ENCODE data around the gene DTL. TPM values are rescaled to one million over a fixed set of nuclear protein-coding genes. Genes with fewer than 3 reads are reported as not detected.

The DTL gene
- total RNA-seq, 1 donor from 2014 or later = 6.3 TPM

- no peaks in the 10 kb centered on the region for H3K27me3 ChIP-seq (ENCODE audit: insufficient read depth, low read length)
- no peaks in the 10 kb centered on the region for H3K4me1 ChIP-seq (ENCODE audit: insufficient read depth, low read length)
- FAIRE-seq = no peak
- H3K79me2 ChIP-seq (ENCODE audit: insufficient read depth, low read length) = no peaks in the 10 kb centered on the region
- Mint-ChIP-seq H3K27me3 (ENCODE audit: low read depth, unreplicated experiment) (no peaks in the 10 kb centered on the region), H3K36me3 (ENCODE audit: low read depth, unreplicated experiment) (no peaks in the 10 kb centered on the region), H3K9me3 (ENCODE audit: unreplicated experiment) (no peaks in the 10 kb centered on the region), H3K4me1 (ENCODE audit: low read depth, unreplicated experiment) (peaks cover 3% of the 10 kb centered on the region), H3K4me3 (ENCODE audit: unreplicated experiment) (no peak overlapping the region), H3K27ac (ENCODE audit: unreplicated experiment) (no peak overlapping the region)
- no peak overlapping the region for H3K9ac ChIP-seq (ENCODE audit: low read length)
- H4K20me1 ChIP-seq (ENCODE audit: insufficient read depth, low read length) = no peaks in the 10 kb centered on the region
- no peaks in the 10 kb centered on the region for H3K9me3 ChIP-seq (ENCODE audit: insufficient read depth, low read depth, low read length)
- peaks cover 7% of the 10 kb centered on the region for H3K36me3 ChIP-seq (ENCODE audit: insufficient read depth, low read length)
- H3K27ac ChIP-seq (ENCODE audit: low read depth, low read length) = no peak overlapping the region
- no peak overlapping the region for H3K4me2 ChIP-seq (ENCODE audit: low read length)
- TF ChIP-seq EZH2 (IDR thresholded peaks at IDR 0.05; ENCODE audit: insufficient read depth, low read length) (no peak), CTCF (IDR thresholded peaks at IDR 0.05; ENCODE audit: insufficient read depth, low read depth, low read length) (no peak)
- H2AFZ ChIP-seq (ENCODE audit: low read depth, low read length) = no peak overlapping the region
- no peak overlapping the region for H3K4me3 ChIP-seq (ENCODE audit: insufficient read depth, low read depth, low read length)
- DNase-seq (ENCODE audit: low read depth) = no peak
Observed at GRCh38 chr1:212078826-212079225, 43.3 kb downstream of the DTL start.

- no peak for TF ChIP-seq CTCF (IDR thresholded peaks at IDR 0.05; ENCODE audit: insufficient read depth, low read depth, low read length)
- TF ChIP-seq EZH2 (IDR thresholded peaks at IDR 0.05; ENCODE audit: insufficient read depth, low read length) = no peak
- Histone ChIP-seq H3K4me3 (ENCODE audit: insufficient read depth, low read depth, low read length) (no peak overlapping the region), H3K9ac (ENCODE audit: low read length) (no peak overlapping the region), H3K36me3 (ENCODE audit: insufficient read depth, low read length) (peaks cover 4% of the 10 kb centered on the region), H3K4me1 (ENCODE audit: insufficient read depth, low read length) (peaks cover 3% of the 10 kb centered on the region), H4K20me1 (ENCODE audit: insufficient read depth, low read length) (no peaks in the 10 kb centered on the region), H3K27ac (ENCODE audit: low read depth, low read length) (no peak overlapping the region), H3K4me2 (ENCODE audit: low read length) (no peak overlapping the region), H2AFZ (ENCODE audit: low read depth, low read length) (no peak overlapping the region), H3K79me2 (ENCODE audit: insufficient read depth, low read length) (no peaks in the 10 kb centered on the region), H3K27me3 (ENCODE audit: insufficient read depth, low read length) (no peaks in the 10 kb centered on the region), H3K9me3 (ENCODE audit: insufficient read depth, low read depth, low read length) (no peaks in the 10 kb centered on the region)
- Mint-ChIP-seq H3K27ac (ENCODE audit: unreplicated experiment) (no peak overlapping the region), H3K9me3 (ENCODE audit: unreplicated experiment) (no peaks in the 10 kb centered on the region), H3K4me3 (ENCODE audit: unreplicated experiment) (no peak overlapping the region), H3K27me3 (ENCODE audit: low read depth, unreplicated experiment) (no peaks in the 10 kb centered on the region), H3K4me1 (ENCODE audit: low read depth, unreplicated experiment) (peaks cover 5% of the 10 kb centered on the region), H3K36me3 (ENCODE audit: low read depth, unreplicated experiment) (no peaks in the 10 kb centered on the region)
- no peak for DNase-seq (ENCODE audit: low read depth)
- no peak for FAIRE-seq
Observed at GRCh38 chr1:212082765-212083406, 47.3 kb downstream of the DTL start.

GRCh38 chr1:212089560-212090163 lies 54.1 kb downstream of the DTL start:
- peaks cover 13% of the 10 kb centered on the region for H3K4me1 Mint-ChIP-seq (ENCODE audit: low read depth, unreplicated experiment)
- TF ChIP-seq EZH2 (IDR thresholded peaks at IDR 0.05; ENCODE audit: insufficient read depth, low read length) (no peak), CTCF (IDR thresholded peaks at IDR 0.05; ENCODE audit: insufficient read depth, low read depth, low read length) (no peak)
- FAIRE-seq = no peak

More at GRCh38 chr1:212089560-212090163, 54.1 kb downstream of the DTL start:
- H3K4me2 ChIP-seq (ENCODE audit: low read length) = no peak overlapping the region
- Mint-ChIP-seq H3K9me3 (ENCODE audit: unreplicated experiment) (no peaks in the 10 kb centered on the region), H3K4me3 (ENCODE audit: unreplicated experiment) (no peak overlapping the region), H3K27ac (ENCODE audit: unreplicated experiment) (no peak overlapping the region), H3K36me3 (ENCODE audit: low read depth, unreplicated experiment) (peaks cover 1% of the 10 kb centered on the region), H3K27me3 (ENCODE audit: low read depth, unreplicated experiment) (no peaks in the 10 kb centered on the region)
- no peak overlapping the region for H3K27ac ChIP-seq (ENCODE audit: low read depth, low read length)
- no peak overlapping the region for H3K4me3 ChIP-seq (ENCODE audit: insufficient read depth, low read depth, low read length)
- H3K27me3 ChIP-seq (ENCODE audit: insufficient read depth, low read length) = no peaks in the 10 kb centered on the region
- H3K36me3 ChIP-seq (ENCODE audit: insufficient read depth, low read length) = no peaks in the 10 kb centered on the region
- DNase-seq (ENCODE audit: low read depth) = no peak
- H3K4me1 ChIP-seq (ENCODE audit: insufficient read depth, low read length) = peaks cover 9% of the 10 kb centered on the region
- no peaks in the 10 kb centered on the region for H3K9me3 ChIP-seq (ENCODE audit: insufficient read depth, low read depth, low read length)
- H4K20me1 ChIP-seq (ENCODE audit: insufficient read depth, low read length) = peaks cover 3% of the 10 kb centered on the region
- H2AFZ ChIP-seq (ENCODE audit: low read depth, low read length) = no peak overlapping the region
- H3K79me2 ChIP-seq (ENCODE audit: insufficient read depth, low read length) = peaks cover 5% of the 10 kb centered on the region
- H3K9ac ChIP-seq (ENCODE audit: low read length) = no peak overlapping the region

Measured in astrocyte (in vitro differentiated cells and primary cell).